8988T (cell line): ENCODE results near the gene OFD1.
A peak's percentile ranks its signal among the peaks of the same experiment; 100 is the strongest.

Experiments
- DNase-seq: peaks from one replicate; pipeline ENCODE4 v3.0.0; 2011

OFD1 gene, protein sequence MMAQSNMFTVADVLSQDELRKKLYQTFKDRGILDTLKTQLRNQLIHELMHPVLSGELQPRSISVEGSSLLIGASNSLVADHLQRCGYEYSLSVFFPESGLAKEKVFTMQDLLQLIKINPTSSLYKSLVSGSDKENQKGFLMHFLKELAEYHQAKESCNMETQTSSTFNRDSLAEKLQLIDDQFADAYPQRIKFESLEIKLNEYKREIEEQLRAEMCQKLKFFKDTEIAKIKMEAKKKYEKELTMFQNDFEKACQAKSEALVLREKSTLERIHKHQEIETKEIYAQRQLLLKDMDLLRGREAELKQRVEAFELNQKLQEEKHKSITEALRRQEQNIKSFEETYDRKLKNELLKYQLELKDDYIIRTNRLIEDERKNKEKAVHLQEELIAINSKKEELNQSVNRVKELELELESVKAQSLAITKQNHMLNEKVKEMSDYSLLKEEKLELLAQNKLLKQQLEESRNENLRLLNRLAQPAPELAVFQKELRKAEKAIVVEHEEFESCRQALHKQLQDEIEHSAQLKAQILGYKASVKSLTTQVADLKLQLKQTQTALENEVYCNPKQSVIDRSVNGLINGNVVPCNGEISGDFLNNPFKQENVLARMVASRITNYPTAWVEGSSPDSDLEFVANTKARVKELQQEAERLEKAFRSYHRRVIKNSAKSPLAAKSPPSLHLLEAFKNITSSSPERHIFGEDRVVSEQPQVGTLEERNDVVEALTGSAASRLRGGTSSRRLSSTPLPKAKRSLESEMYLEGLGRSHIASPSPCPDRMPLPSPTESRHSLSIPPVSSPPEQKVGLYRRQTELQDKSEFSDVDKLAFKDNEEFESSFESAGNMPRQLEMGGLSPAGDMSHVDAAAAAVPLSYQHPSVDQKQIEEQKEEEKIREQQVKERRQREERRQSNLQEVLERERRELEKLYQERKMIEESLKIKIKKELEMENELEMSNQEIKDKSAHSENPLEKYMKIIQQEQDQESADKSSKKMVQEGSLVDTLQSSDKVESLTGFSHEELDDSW

DNA sequence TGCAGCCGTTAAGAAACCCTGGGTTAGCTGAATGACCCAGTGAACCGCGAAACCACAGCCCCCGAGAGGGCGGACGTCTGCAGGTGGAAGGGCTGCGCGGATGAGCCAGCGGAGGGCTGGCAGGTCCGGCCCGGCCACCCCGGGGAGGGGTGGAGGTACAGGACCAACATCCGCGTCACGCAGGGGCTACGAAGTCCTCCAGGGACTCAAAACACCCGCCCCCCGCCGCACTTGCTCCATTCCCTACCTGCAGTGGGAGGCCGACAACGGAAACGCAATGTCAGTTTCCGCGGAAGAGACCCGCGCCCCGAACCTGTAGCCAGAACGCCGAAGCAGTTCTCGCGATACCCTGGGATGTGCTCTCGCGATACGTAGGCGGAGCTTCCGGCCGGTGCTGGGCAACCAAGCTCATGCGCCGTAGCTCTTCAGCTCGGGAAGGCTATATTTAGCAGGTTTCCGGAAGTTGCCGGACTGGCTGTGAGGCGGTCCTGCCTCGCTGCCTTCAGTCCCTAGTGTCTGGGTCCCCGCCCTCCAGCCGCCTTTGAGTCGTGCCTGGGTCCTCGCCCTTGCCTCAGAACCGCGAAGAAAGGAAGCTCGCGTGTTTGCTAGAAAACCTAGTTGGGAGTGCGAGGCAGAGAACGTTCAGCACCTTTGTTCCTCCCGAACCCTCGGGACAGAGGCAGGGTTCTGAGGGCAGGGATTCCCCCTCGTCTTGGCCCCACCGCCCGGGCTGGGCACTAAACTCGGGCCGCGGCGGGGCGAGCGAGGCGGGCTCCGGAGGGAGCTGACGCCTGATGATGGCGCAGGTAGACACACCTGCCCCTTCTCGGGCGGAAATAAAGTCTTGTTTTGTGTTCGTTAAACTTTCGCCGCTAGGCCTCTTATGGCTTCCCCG, at the start of gene OFD1, which contains the start of gene TRAPPC2:
TSS of gene OFD1 (plus strand) at position 471 of the 895 bp plus-strand sequence. CDS start at position 795, 324 bp downstream.
TSS of gene TRAPPC2 (minus strand) at position 343 of the 895 bp plus-strand sequence. CDS start 14,657 bp downstream, outside the sequence.
- peak; percentile 74 for DNase-seq

DNA sequence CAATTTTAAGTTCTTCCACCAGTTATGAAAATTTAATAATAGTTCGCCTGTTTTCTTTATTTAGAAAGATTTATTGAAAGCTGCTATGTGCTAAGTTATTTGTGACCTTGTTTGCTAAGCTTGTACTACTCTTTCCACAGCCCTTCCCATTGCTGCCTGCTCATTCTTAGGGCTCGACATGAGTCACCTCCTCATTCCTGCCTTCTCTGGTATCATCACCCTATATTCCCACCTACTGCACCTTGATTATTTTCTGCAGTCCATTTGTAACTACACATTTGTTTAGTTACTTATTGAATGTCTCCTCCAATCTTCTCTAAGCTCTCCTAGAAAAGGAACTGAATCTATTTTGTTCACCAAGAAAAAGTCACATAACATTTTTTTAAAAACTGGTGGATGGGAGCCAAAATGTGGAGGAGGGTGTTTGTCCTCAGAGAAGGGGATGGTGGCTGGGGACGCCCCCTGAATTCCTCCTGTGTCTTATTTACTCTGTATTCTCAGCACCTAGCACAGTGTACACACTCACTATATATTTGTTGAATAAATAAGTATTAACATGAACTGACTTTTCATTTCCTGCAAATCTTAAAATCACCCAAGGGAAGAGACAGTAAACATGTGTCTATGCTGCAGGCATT, 49.3 kb upstream of the OFD1 start:
- DNase-seq: no peak

DNA sequence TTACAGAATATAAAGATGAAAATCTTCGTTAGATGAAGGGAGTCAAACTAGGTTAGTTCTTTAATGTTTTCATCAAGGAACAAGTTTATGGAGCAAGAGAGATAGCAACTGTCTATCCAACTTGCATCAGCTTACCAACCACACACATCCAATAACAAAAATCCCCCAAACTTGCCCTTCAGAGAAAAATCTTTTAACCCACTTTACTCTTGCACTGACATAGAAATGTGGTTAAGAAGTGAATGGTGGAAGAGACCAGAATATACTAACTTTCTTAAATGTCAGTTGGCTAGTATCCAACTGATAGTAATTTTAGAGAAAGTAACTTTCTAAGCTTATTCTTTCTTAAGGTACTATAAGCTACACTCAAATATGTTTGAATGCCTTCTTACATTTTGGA, 47.3 kb upstream of the OFD1 start:
- no peak for DNase-seq

DNA sequence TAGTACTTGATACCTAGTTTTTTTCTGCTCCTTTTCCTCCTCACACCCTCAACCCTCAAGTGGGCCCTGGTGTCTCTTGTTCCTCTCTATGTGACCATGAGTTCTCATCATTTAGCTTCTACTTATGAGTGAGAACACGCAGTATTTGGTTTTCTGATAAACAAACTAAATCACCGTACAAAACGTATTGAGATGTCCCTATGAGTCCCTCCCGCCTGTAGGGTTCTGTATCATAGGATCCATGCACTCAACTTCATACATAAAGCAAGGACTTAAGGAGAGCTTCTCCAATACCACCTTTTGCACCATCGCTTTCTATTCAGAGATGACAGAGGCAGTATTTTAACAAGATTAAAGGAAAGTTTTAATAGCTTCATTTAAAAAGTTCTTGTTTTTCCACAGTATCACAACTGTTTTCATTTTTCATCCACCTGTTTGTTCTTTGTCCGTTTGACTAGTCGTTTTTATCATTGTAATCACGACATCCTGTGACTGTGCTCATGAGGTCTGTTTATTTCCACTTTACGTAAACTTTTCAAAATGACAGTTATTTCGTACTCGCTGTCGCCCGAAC, 46.1 kb upstream of the OFD1 start:
- DNase-seq: no peak

DNA sequence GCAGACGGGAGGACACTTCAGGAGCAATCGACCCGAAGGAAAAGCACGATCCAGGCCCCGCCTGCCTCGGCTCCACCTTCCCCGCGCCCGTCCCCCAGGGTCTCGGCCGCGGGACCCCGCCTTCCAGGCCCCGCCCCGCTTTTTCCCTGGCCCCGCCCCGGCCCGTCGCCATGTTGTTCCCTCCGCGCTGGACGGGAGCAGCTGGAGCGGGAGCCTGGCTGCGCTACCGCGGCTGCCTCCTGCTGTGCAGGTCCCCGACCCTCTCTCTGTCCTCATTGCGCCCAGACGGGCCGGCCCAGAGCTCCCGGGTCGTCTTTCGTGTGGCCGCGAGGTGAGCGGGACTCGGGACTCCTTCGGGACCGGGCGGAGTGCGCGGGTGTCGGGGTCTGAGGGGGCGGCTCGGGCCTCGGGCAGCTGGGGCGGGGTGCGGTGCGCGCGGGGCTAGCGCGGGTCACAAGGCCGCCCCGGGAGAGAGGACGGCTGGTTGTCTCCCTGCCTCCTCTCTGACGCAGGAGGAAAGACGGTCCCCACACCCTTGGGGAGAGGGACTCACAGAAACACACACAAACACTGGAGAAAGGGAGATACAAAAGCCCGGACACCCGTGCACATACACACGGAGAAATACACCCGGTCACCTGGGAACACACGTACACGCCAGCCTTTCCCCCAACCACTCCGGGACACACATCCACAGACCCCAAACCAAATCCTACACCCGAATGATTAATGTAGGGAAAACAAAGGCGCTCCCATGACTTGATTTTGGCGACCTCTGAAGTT, 45.4 kb upstream of the OFD1 start, which contains the start of gene RAB9A:
TSS of gene RAB9A (plus strand) at position 171 of the 783 bp plus-strand sequence. CDS start 19,619 bp downstream, outside the sequence.
- peak; percentile 91 for DNase-seq

DNA sequence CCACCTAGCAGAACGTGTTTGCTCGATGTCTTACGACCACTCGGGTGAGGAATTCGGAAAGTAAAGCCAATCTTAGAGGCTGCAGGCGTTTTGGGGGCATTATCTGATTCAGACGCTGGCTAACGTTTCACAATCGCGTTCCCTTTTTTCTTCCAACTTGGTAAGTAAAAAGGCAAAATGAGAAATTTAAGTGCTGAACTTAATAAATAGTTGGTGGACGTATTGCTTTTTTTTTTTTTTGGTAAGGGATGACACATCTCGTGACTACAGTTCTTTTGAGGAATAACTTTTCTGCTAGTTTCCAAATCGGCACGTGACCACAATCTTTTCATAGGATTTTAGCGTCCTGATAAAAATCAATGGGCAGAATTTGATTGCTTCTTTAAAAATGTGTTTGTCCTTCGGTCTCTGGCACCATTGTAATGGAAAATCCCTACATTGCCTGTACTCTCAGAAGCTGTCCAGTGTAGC, 44.8 kb upstream of the OFD1 start:
- no peak for DNase-seq

DNA sequence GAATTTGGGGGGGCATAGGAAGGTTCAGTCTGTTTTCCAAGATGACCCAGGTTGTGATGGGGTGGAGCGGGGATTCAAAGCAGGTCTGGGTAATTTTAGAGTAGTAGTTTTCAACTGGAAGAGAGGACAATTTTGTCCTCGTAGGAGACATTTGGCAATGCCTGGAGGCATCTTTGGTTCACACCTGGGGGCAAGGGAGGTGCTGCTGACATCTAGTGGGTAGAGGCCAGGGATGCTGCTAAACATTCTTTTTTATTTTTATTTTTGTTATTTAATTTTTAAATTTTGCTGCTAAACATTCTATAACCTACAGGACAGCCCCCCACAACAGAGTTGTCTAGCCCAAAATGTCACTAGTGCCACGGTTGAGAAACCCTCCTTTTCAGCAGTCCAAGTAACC, 43.7 kb upstream of the OFD1 start:
- DNase-seq: no peak

DNA sequence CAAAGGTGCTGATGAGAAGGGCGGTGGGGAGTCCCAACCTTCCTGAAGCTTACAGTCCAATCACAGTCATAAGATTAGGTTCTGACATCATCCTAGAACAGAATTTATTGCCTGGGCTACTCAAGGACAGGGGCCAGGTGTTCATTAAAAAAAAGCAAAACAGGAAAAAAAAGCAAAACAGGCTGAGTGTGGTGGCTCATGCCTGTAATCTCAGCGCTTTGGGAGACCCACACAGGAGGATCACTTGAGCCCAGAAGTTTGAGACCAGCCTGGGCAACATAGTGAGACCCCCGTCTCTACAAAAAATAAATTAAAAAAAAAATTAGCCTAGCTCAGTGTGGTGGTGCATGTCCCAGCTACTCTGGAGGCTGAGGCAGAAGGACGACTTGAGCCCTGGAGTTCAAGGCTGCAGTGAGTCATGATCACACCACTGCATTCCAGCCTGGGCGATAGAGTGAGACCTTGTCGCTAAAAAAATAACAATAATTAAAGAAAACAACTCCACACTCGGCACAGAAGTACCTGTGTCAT, 42.6 kb upstream of the OFD1 start:
- DNase-seq: no peak

DNA sequence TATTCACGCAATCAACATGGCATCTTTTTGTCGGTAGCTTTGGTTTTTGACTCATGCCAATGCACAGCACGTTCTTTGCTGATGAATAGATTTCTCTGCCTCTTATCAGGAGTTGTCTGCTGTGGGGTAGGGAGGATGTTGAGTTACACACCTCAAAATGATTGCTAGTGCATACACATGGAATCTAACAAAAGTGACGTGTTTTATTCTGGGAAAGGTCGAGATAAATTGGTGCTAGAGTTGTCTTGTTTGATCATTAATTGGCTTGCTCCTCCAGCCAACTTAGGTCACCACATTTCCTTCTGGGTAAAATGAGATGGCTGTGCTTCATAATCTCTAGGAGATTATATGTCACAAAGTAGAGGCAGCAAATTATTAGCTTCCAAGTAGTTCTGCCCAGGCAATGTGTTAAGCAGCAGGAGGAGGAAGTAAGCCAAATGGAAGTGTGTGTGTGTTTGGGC, 41.7 kb upstream of the OFD1 start:
- no peak for DNase-seq

DNA sequence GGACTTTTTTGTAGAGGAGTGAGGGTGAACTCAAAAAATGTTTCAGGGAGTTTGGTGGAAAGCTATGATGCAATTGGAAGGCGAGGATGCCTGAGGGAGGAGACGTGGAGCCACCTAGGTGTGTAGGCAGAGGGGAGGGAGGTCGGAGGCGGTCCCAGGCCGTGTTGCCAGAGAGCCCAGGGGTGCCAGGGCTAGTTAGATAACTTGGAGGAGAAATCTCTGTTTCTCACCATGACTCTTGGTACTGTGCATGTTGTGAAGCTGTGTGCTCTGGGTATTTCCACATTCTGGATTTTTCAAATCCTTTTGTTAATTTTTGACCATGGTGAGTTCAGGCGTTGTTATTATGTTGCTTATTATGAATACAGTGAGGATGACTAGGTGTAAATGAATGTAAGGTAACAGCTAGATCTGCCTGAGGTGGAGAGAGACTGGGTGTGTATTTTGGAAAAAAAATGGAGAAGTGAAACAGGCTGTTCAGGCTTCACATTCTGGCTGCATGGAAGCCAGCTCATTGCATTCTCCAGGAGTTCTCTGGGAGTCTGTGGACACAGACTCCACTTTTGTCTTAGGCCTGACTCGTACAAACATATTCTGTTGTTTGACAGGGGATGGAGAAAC, 41.1 kb upstream of the OFD1 start:
- DNase-seq: no peak

DNA sequence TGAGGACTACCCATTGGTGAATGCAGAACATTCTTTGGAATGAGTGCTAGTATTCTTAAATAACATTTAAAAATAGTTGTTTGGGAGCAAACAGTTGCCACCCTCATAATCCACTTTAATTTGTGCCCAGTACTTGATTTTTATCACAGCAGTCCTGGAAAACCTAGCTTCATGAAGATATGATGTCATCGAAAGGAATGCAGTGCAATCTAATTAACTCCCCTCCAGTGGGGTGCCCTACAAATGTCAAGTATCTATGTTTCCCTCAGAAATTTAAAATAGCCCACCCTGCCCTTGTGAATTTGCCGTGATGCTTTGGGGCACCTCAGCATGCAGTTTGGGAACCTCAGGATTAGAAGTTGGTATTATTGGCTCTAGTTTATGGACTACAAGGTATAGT, 40.2 kb upstream of the OFD1 start:
- DNase-seq: no peak

DNA sequence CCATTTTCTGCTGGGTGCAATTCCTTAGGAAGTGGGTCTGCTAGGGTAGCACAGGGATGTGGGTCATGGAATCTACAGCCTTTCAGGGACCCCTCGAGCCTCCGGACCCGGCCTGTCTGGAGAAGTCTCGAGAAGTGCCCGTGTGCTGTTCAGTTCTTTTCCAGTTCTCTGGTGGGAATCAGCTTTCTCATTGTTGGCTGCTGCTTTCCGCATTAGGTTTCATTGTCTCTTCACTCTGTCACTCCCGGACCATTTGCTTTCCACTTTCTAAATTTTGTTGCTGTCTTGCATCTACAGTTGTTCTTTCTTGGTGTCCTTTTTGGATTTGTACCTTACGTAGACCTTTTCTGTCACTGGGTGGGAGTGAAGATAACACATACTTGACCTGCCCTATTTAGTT, 39.6 kb upstream of the OFD1 start:
- DNase-seq: no peak

DNA sequence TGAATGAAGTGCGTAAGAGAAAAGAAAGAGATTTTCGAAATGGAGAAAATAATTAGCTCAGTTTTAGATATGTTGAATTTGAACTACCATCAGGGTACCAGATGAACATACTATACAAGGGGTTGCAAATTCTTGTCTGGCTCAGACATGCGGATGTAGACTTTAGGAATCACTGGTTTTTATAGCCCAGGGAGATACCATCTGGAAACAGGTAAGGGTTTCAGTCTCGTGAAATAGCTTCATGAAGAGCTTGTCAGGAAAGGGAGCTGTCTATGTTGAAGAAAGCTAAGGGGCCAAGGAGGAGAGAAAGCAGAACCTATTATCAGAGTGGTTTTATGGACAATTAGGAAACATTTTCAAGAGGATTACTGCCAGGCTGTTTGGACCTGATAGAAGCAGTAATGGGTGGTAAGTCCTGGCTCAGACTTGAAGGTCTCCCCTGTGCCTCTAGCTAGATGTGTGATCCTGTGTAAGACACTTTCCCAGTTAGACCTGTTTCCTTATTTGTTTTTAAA, 38.9 kb upstream of the OFD1 start:
- no peak for DNase-seq

DNA sequence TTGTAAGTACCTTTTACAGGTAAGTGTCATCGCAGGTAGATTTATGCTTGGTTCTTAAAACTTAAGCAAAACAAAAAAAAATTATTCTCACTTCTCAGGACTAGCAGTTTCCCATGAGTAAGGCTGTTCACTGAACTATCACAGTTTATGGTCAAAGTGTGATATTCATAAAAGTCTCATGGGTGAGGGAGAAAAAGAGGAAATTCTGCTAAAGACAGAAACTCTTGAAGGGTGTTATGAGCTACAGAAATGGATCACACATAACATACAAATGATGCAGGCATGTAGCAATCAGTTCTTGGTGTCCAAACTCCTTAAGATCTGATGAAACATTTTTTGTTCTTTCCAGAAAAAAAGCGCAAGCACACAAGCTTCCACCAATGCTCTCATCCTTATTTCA, 37.1 kb upstream of the OFD1 start:
- DNase-seq: no peak

DNA sequence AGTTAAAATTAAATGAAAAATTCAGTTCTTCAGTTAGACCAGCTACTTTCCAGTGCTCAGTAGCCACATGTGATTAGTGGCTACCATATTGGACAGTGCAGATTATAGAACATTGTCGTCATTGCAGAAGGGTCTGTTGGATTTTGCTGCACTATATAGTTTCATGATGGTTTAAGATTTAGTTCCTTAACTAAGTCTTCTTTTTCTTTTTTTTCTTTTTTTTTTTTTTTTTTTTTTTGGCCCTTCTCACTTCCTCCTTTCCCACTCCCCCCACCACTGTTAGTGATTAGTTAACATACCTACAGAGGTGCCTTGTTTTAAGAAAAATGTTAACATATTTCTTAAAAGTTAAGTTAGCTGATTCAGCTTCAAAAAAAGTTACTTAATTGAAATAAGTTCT, 36.6 kb upstream of the OFD1 start:
- DNase-seq: no peak

DNA sequence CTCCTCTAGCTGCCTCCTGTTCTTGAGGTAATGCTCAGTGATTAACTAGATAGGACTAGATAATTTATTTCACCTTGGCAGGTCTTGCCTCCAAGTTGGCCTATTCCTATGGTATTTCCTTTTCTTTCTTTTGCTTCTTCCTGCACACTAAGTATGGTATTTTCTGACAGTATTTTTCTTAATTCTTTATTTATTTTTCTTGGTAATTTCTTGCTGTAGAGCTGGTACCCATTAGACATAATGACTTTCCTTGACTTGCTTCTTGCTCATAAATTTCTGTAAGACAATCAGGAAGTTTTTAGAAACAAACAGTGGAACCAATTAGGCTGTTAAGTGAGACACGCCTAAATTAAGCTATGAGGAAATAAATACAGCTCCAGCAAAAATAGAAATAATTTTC, 36.1 kb upstream of the OFD1 start:
- DNase-seq: no peak

DNA sequence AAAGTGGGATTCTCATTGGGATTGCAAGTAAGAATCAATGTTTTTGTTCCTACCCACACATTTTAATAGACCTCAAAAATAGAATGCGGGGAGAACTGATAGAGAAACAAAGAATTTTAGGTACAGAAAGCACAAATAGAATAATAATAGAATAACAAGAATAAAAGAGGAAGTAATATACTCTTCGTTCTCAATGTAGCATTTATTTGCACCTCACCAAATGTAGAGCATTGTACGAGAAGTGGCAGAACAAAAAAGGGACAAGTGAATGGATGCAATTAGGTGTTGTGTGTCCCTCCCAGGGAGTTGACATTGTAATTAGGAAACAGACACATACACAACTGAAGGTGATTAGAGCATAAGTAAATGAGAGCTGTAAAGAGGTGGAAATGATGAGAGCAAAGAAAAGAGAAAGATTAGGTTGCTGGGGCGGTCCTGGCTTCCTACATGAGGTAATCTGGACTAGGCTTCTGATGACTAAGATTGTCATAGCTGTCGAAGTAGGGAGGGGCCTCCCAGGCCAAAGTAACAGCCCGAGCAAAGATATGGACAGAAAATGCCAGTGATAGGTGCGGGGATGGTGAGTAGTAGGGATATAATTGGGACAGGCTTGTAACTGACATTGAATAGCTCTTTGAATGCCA, 35.2 kb upstream of the OFD1 start:
- no peak for DNase-seq

DNA sequence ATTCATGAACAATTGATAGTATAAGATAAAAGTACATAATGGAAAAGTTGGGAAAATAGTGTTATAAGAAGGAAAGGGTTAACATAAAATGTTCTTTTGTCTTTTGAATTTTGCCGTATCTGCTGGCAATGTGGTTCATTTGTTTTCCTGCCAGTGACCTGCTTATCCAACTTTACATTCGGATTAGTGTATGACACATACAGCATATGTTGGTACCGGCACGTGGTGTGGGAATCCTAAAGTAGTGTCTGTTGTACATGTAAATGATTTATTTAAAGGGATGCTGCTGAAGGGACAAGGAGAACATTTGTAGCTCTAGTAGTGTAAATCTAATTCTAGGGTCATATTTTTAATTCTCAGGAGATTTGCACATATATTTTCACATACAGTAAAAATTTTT, 34.2 kb upstream of the OFD1 start:
- DNase-seq: no peak
